ENCODE data around the gene MIDN. TPM values are rescaled to one million over a fixed set of nuclear protein-coding genes. Genes with fewer than 3 reads are reported as not detected.

MIDN gene
- total and polyA plus RNA-seq, 2 donors (not counting 1 experiment from before 2014, with no cell fraction given), result 12.0 to 18.8 TPM

DNA sequence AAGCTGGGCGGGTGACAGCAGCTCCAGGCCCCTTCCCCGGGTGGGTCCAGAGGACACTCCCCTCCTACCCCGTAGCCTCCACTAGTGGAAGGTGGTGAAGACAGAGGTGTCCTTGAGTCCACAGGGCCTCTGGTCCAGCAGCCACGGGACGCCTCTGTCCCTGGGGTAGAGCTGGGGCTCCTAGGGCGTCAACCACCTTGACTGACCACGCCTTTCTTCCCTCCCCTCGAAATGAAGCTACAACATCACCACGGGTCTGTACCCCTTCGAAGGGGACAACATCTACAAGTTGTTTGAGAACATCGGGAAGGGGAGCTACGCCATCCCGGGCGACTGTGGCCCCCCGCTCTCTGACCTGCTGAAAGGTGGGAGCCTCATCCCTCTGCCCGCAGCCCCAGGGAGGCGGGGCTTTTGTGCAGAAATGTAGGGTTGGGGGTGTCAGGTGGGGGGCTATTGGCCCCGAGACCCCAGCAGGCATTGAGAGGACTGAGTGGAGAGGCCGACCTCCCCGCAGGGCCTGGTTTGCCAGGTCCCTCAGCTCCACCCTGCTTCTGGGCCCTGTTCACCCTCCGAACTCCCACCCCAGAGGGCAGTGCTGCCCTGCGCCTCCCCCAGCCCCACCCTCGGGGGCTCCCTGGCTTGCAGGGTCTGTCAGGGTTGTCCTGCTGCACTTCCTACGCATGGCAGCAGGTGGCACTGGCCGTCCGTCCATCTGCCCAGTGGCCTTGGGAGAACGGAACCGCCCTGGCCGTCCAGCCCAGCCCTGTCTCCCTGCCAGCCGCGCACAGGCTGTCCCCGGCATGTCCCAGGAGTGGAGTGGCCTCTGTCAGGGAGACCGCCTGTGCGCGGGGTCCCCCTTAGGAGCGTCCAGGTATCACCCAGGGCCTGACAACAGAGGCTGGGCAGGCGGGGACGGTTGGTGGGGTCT, 27.1 kb upstream of the MIDN start:
- Histone ChIP-seq H3K27ac (ENCODE audit: insufficient read depth, low read length) (no peak overlapping the region), H3K4me2 (ENCODE audit: extremely low read depth, insufficient read depth, low read length) (no peak overlapping the region), H3K27me3 (ENCODE audit: control insufficient read depth, insufficient read depth, low read length) (no peaks in the 10 kb centered on the region), H4K20me1 (ENCODE audit: control insufficient read depth, extremely low read depth, insufficient read depth, low read length) (no peaks in the 10 kb centered on the region), H3K9me3 (ENCODE audit: control insufficient read depth, insufficient read depth, low read depth, low read length) (no peaks in the 10 kb centered on the region), H3K36me3 (ENCODE audit: control insufficient read depth, insufficient read depth, low read length) (peaks cover 33% of the 10 kb centered on the region), H3K4me3 (replicated peaks in 1 of 4; ENCODE audit: control extremely low read depth in 1 of 4, insufficient read depth in 1 of 4, low read depth in 3 of 4, low read length in 4 of 4) (no peak overlapping the region), H3K79me2 (ENCODE audit: control insufficient read depth, insufficient read depth, low read length) (peaks cover 25% of the 10 kb centered on the region), H3K4me1 (ENCODE audit: control insufficient read depth, extremely low read depth, insufficient read depth, low read length) (peaks cover 4% of the 10 kb centered on the region), H3K9ac (ENCODE audit: insufficient read depth, low read length) (peak overlapping the region; percentile 37), H2AFZ (ENCODE audit: low read length) (no peak overlapping the region)
- no peak for TF ChIP-seq EZH2 (IDR thresholded peaks at IDR 0.05; ENCODE audit: low read length, missing control alignments)
- TF ChIP-seq, protein P1, sequence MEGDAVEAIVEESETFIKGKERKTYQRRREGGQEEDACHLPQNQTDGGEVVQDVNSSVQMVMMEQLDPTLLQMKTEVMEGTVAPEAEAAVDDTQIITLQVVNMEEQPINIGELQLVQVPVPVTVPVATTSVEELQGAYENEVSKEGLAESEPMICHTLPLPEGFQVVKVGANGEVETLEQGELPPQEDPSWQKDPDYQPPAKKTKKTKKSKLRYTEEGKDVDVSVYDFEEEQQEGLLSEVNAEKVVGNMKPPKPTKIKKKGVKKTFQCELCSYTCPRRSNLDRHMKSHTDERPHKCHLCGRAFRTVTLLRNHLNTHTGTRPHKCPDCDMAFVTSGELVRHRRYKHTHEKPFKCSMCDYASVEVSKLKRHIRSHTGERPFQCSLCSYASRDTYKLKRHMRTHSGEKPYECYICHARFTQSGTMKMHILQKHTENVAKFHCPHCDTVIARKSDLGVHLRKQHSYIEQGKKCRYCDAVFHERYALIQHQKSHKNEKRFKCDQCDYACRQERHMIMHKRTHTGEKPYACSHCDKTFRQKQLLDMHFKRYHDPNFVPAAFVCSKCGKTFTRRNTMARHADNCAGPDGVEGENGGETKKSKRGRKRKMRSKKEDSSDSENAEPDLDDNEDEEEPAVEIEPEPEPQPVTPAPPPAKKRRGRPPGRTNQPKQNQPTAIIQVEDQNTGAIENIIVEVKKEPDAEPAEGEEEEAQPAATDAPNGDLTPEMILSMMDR (conservative IDR thresholded peaks at IDR 0.05 in 1 of 2, IDR thresholded peaks at IDR 0.05 in 1 of 2; ENCODE audit: low read depth in 1 of 2, low read length in 2 of 2), result peak; percentile 56 to 65
- peak; percentile 40 to 59 for DNase-seq (ENCODE audit: low read depth in 2 of 2)

DNA sequence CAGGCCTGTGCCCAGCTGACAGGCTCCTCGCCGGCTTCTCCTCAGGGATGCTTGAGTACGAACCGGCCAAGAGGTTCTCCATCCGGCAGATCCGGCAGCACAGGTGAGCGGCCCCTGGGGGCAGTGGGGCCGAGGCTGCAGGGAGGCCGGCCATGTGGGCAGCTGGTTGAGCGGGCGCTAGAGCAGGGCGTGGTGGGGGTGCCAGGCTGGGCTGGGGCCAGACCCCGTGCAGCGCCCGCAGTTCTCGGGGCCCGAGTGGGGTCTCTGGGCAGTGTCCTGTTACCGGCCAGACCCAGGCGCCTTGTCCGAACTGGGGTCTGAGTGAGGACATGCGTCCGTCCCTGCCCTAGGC, 26.5 kb upstream of the MIDN start:
- H3K27me3 ChIP-seq (ENCODE audit: control insufficient read depth, insufficient read depth, low read length), result no peaks in the 10 kb centered on the region
- H2AFZ ChIP-seq (ENCODE audit: low read length), result no peak overlapping the region
- peak overlapping the region; percentile 37 for H3K9ac ChIP-seq (ENCODE audit: insufficient read depth, low read length)
- no peaks in the 10 kb centered on the region for H4K20me1 ChIP-seq (ENCODE audit: control insufficient read depth, extremely low read depth, insufficient read depth, low read length)
- H3K4me3 ChIP-seq (replicated peaks in 1 of 4; ENCODE audit: control extremely low read depth in 1 of 4, insufficient read depth in 1 of 4, low read depth in 3 of 4, low read length in 4 of 4), result no peak overlapping the region
- H3K27ac ChIP-seq (ENCODE audit: insufficient read depth, low read length), result no peak overlapping the region
- H3K4me2 ChIP-seq (ENCODE audit: extremely low read depth, insufficient read depth, low read length), result no peak overlapping the region
- H3K79me2 ChIP-seq (ENCODE audit: control insufficient read depth, insufficient read depth, low read length), result peaks cover 20% of the 10 kb centered on the region
- peaks cover 38% of the 10 kb centered on the region for H3K36me3 ChIP-seq (ENCODE audit: control insufficient read depth, insufficient read depth, low read length)
- DNase-seq (ENCODE audit: low read depth in 2 of 2), result no peak
- peaks cover 4% of the 10 kb centered on the region for H3K4me1 ChIP-seq (ENCODE audit: control insufficient read depth, extremely low read depth, insufficient read depth, low read length)
- no peak for TF ChIP-seq EZH2 (IDR thresholded peaks at IDR 0.05; ENCODE audit: low read length, missing control alignments)
- TF ChIP-seq, protein P1 (conservative IDR thresholded peaks at IDR 0.05 in 1 of 2, IDR thresholded peaks at IDR 0.05 in 1 of 2; ENCODE audit: low read depth in 1 of 2, low read length in 2 of 2), result no peak
- no peaks in the 10 kb centered on the region for H3K9me3 ChIP-seq (ENCODE audit: control insufficient read depth, insufficient read depth, low read depth, low read length)

DNA sequence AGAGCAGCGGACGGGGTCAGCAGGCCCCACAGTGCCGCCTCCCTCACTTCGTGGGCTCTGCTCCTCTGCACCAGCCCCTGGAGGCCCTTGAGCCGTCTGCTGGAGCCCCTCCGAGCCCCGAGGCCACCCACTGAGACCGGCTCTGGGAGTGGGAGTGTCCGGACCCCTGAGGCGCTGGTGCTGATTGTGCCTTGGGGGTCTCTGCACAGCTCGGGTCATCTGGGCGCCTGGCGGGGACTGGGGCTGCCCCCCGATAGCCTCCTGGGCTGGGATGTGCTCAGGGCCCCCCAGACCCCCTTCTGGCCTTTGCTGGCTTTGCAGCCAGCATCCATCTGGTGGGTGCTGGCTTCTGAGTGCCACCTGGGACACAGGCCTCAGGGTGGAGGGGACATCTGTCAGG, 26.0 kb upstream of the MIDN start:
- H3K27me3 ChIP-seq (ENCODE audit: control insufficient read depth, insufficient read depth, low read length), result no peaks in the 10 kb centered on the region
- peaks cover 39% of the 10 kb centered on the region for H3K36me3 ChIP-seq (ENCODE audit: control insufficient read depth, insufficient read depth, low read length)
- no peak overlapping the region for H3K9ac ChIP-seq (ENCODE audit: insufficient read depth, low read length)
- H3K4me1 ChIP-seq (ENCODE audit: control insufficient read depth, extremely low read depth, insufficient read depth, low read length), result peaks cover 4% of the 10 kb centered on the region
- H3K27ac ChIP-seq (ENCODE audit: insufficient read depth, low read length), result no peak overlapping the region
- H3K79me2 ChIP-seq (ENCODE audit: control insufficient read depth, insufficient read depth, low read length), result peaks cover 15% of the 10 kb centered on the region
- TF ChIP-seq, protein P1 (conservative IDR thresholded peaks at IDR 0.05 in 1 of 2, IDR thresholded peaks at IDR 0.05 in 1 of 2; ENCODE audit: low read depth in 1 of 2, low read length in 2 of 2), result no peak
- no peak for TF ChIP-seq EZH2 (IDR thresholded peaks at IDR 0.05; ENCODE audit: low read length, missing control alignments)
- H4K20me1 ChIP-seq (ENCODE audit: control insufficient read depth, extremely low read depth, insufficient read depth, low read length), result no peaks in the 10 kb centered on the region
- no peak overlapping the region for H3K4me3 ChIP-seq (replicated peaks in 1 of 4; ENCODE audit: control extremely low read depth in 1 of 4, insufficient read depth in 1 of 4, low read depth in 3 of 4, low read length in 4 of 4)
- no peak overlapping the region for H3K4me2 ChIP-seq (ENCODE audit: extremely low read depth, insufficient read depth, low read length)
- H2AFZ ChIP-seq (ENCODE audit: low read length), result no peak overlapping the region
- DNase-seq (ENCODE audit: low read depth in 2 of 2), result no peak
- no peaks in the 10 kb centered on the region for H3K9me3 ChIP-seq (ENCODE audit: control insufficient read depth, insufficient read depth, low read depth, low read length)
